Cardiac fibroblast (primary cell): ENCODE measurements around the gene FOXL2NB.

Experiments used
- DNase-seq, 2 donors: peaks; one replicate each; pipeline versions ENCODE4 v3.0.0 to v3.0.0-alpha.2; 2010; ENCODE audit warnings: low read depth in 2 of 2
- H3K4me3 ChIP-seq, 2 donors: replicated peaks in 1 of 2; 1 replicate in 1 of 2; 2 replicates in 1 of 2; pipeline ENCODE4 v1.5.1; 2011; ENCODE audit warnings: low read depth in 2 of 2, low read length in 2 of 2, mild to moderate bottlenecking in 2 of 2, moderate library complexity in 1 of 2
- TF ChIP-seq, protein P1 (sequence below): IDR thresholded peaks from one replicate; pipeline ENCODE4 v1.5.1; 2011; ENCODE audit warnings: low read depth, mild to moderate bottlenecking, low read length, inconsistent platforms

FOXL2NB gene

DNA sequence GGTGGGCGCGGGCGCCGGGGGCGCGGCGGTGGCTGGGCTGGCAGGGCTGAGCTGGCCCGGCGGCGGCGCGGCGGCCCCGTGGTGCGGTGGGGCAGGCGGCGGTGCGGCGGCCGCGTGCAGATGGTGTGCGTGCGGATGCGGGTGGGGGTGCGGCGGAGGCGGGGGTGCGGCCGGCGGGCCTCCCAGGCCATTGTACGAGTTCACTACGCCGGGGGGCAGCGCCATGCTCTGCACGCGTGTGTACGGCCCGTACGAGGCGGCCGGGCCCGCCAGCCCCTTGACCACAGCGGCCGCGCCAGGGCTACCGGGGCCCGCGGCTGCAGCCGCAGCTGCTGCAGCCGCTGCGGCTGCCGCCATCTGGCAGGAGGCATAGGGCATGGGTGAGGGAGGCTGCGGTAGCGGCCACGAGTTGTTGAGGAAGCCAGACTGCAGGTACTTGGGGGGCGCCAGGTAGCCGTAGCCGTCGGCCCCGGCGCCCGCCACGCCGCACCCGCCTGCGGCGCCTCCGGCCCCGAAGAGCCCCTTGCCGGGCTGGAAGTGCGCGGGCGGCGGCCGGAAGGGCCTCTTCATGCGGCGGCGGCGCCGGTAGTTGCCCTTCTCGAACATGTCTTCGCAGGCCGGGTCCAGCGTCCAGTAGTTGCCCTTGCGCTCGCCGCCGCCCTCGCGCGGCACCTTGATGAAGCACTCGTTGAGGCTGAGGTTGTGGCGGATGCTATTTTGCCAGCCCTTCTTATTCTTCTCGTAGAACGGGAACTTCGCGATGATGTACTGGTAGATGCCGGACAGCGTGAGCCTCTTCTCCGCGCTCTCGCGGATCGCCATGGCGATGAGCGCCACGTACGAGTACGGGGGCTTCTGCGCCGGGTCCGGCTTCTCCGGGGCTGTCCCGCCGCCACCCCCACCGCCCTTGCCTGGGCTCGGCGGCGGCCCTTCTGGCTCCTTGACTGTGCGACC, 1.0 kb upstream of the FOXL2NB start:
- peak in 1 of 2 donors; percentile 42 for DNase-seq
- H3K4me3 ChIP-seq, result peak overlapping the region in 1 of 2 donors; percentile 48
- TF ChIP-seq, protein P1, sequence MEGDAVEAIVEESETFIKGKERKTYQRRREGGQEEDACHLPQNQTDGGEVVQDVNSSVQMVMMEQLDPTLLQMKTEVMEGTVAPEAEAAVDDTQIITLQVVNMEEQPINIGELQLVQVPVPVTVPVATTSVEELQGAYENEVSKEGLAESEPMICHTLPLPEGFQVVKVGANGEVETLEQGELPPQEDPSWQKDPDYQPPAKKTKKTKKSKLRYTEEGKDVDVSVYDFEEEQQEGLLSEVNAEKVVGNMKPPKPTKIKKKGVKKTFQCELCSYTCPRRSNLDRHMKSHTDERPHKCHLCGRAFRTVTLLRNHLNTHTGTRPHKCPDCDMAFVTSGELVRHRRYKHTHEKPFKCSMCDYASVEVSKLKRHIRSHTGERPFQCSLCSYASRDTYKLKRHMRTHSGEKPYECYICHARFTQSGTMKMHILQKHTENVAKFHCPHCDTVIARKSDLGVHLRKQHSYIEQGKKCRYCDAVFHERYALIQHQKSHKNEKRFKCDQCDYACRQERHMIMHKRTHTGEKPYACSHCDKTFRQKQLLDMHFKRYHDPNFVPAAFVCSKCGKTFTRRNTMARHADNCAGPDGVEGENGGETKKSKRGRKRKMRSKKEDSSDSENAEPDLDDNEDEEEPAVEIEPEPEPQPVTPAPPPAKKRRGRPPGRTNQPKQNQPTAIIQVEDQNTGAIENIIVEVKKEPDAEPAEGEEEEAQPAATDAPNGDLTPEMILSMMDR, result peak; percentile 18

DNA sequence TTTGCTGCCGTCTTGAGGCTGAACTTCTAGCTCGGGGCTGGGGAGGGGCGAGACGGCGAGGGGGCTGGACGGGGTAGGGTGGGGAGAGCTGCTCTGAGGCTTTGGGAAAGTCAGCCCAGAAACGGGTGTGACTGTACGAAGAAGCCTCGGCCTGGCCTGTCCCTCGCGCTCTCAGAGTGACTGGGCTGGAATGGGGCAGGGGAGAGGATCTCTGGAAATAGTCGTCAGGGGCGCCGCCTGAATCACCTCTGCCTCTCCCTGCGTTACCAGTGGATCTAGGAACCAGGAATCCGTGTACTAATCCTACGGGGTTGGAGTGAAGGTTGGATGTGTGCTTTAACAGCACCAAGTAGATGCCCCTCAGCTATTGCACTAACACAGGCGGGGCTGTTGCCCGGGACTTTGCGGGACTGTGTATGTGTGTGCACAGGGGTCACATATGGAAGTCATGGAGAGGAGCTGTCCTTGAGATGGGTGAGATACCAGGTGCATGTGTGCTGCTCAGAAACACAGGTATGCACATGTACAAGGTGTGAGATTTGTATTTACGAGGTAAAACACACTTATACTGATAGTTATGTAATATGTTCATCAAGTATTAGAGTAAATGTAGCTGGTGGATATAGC, 591 bp downstream of the FOXL2NB start:
- DNase-seq, result no peak
- H3K4me3 ChIP-seq, result peak overlapping the region in 1 of 2 donors; percentile 42
- TF ChIP-seq, protein P1, result no peak

DNA sequence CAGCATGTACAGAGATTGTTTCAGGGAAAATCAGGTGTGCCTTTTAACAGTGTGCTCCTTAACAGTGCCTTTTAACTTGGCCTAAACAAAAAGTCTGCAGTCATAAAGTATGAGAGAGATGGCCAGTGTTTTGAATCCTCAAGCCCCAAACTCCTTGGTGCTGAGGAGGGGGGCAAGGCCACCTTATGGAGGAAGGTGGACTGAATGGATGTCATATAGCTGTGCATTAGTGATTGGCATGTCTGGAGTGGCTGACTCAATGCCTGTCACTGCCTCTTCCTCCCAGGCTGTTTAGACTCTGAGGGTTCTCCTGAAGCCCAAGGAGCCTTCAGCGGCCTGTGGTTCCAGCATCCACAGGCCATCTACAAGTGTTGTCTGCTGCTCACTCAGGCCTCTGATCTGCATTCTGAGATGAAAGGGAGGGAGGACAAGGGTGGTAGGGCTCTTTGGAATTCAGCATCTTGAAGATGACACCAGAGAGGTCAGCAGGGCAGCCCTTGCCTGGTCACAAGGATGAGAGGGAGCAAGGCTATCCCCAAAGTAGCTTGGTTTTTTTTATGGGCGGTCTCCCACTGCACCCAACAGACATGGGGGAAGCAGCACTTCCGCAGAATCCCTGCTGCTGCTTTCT, 1.5 kb downstream of the FOXL2NB start:
- no peak overlapping the region for H3K4me3 ChIP-seq
- TF ChIP-seq, protein P1, result no peak
- no peak for DNase-seq

DNA sequence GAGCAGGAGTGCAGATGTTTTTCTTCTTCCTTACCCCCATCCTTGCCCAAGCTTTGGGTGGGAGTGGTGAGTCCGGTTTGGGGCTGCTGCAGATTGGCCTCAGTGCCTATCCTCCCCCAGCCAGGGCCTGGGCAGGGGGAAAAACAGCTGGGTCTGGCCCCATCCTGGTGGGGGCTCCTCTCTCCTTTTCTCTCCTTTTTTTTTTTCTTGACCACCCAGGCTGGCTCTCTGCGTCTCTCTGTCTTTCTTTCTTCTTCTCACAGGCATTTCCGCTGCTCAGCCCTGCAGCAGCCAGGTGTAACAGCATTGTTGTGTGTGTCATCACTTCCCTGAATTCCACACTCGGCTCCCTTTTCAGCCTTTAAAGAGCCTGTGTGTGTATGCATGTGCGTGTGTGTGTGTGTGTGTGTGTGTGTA, 2.0 kb downstream of the FOXL2NB start:
- DNase-seq, result no peak
- TF ChIP-seq, protein P1, result no peak
- no peak overlapping the region for H3K4me3 ChIP-seq

DNA sequence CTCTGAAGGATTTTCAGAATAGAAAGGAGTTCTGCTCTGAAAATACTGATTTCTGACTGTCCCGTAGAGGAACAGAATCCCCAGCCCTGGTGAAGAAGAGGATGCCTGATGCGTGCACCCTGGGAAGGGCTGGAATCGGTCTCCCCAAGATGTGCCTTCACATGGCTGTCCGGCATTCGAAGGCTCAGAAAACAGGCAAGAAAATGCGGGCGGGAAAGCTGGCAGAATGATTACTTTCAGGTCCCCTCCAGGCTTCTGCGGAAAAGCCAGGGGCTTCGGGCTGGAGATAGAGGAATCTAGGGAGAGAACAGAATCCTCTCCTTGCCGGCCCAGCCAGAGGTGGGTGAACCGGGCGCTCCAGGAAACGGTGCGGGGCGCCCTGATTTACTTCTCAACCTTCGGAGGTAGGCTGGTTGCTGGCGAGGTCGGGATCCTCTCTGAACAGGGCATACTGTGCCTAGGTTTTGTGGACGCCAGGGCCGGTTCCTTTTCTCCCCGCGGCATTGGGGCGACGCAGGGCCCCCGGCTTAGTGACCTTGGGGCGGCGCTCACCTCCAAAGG, 2.5 kb downstream of the FOXL2NB start:
- DNase-seq, result no peak
- peak overlapping the region; percentile 36 to 40 for H3K4me3 ChIP-seq
- TF ChIP-seq, protein P1, result no peak

DNA sequence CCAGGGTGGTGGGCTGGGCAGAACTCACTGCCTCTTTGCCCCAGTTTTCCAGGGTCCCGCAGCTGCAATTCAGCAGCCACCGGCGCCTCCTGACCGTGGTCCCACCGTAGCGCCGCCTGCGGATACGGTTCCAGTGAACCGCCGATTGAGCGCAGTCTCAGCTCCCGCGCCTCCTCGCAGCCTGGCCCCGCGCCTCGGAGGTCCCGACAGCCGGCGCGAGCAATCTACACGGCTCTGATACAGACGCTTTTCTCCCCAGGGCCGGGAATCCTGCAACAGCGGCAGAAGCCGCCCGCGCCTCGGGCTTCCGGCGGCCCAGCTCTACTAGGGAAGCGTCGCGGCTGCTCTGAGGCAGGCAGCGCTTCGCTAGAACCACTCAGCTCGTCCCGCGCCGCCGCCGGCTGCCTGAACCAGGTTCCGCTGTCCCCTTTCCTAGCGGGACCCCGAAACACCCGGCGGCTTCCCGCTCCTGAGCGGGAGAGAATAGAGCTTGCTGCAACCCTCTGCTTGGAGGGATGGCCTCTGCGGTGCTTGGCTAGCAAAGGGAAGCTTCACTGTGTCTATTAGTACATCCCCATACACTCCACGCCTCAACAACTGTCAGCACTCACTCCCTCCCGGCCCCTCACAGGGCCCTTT, 3.1 kb downstream of the FOXL2NB start:
- TF ChIP-seq, protein P1, result no peak
- peak in 1 of 2 donors; percentile 36 for DNase-seq
- peak overlapping the region; percentile 36 to 40 for H3K4me3 ChIP-seq
